OCI-LY1 (cell line): ENCODE measurements around the gene TUBB8.
"Not testable (repeated sequence)": the region's sequence is repeated elsewhere in the genome, so short reads cannot be mapped to it uniquely, and the experiment has no call there.

ENCODE experiments used
- EZH2 ChIP-seq: fragments of 200-600 bp; sonication (generic), shearing (Covaris generic); IDR thresholded peaks from 2 replicates; pipeline ENCODE4 v1.8.0; 2017; ENCODE audit warnings: borderline replicate concordance, mixed run types, mild to moderate bottlenecking, antibody characterized with exemption, low read length, moderate library complexity, mixed read lengths
- TF ChIP-seq, protein P1 (sequence below): fragments of 200-600 bp; sonication (generic), shearing (Covaris generic); IDR thresholded peaks from 2 replicates; pipeline ENCODE4 v1.5.1; 2017; ENCODE audit warnings: mild to moderate bottlenecking, antibody characterized with exemption, low read length, moderate library complexity, mixed read lengths

DNA sequence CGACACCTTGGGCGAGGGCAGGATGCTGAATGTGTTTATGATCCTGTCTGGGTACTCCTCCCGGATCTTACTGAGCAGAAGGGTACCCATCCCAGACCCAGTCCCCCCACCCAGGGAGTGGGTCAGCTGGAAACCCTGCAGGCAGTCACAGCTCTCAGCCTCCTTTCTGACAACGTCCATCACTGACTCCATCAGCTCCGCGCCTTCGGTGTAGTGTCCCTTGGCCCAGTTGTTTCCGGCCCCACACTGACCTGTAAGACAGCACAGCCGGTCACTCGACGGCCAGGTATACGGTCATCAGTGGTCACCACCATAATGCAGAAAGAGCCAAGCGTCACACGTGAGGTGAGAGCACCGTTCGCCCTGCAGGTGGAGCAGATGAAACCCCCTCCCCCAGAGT, 1.2 kb downstream of the TUBB8 start:
- TF ChIP-seq, protein P1, sequence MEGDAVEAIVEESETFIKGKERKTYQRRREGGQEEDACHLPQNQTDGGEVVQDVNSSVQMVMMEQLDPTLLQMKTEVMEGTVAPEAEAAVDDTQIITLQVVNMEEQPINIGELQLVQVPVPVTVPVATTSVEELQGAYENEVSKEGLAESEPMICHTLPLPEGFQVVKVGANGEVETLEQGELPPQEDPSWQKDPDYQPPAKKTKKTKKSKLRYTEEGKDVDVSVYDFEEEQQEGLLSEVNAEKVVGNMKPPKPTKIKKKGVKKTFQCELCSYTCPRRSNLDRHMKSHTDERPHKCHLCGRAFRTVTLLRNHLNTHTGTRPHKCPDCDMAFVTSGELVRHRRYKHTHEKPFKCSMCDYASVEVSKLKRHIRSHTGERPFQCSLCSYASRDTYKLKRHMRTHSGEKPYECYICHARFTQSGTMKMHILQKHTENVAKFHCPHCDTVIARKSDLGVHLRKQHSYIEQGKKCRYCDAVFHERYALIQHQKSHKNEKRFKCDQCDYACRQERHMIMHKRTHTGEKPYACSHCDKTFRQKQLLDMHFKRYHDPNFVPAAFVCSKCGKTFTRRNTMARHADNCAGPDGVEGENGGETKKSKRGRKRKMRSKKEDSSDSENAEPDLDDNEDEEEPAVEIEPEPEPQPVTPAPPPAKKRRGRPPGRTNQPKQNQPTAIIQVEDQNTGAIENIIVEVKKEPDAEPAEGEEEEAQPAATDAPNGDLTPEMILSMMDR: not testable (repeated sequence)
- not testable (repeated sequence) for TF ChIP-seq EZH2
